GM12878 (cell line): Measurements from ENCODE around the gene PDIK1L. TPM values are rescaled to one million over a fixed set of nuclear protein-coding genes. Genes with fewer than 3 reads are reported as not detected.

ENCODE experiments used
- ATAC-seq: fragments of 200-7000 bp; cut with Tn5 transposase; 3 replicates; pipeline ENCODE4 v1.9.1; 2020; ENCODE audit warnings: mild to moderate bottlenecking, moderate library complexity
- BruUV-seq: library from RNA; stranded (reverse); fragments of 400-500 nt; replicated peaks from 2 replicates; lab custom pipeline; 2021; lab: Mats Ljungman, UMichigan
- CTCF ChIA-PET: fragments of 300-600 bp; sonication (Branson Sonifier 250); formaldehyde crosslinking; extraction: SDS; loops from one replicate; lab custom pipeline; 2021; ENCODE audit warnings: inconsistent platforms; lab: Yijun Ruan, JAX
- POLR2A ChIA-PET: fragments of 350-600 bp; formaldehyde crosslinking; extraction: SDS; loops from one replicate; lab custom pipeline; 2021; ENCODE audit warnings: inconsistent platforms; lab: Charles Lee
- RAD21 ChIA-PET: fragments of 300-600 bp; sonication (Branson Sonifier 250); formaldehyde crosslinking; loops from one replicate; lab custom pipeline; 2023; ENCODE audit warnings: antibody characterized with exemption; ENCODE audit not compliant: unreplicated experiment; lab: Charles Lee
- SMC1A ChIA-PET: fragments of 300-600 bp; sonication (Branson Sonifier 250); formaldehyde crosslinking; loops from one replicate; lab custom pipeline; 2023; ENCODE audit not compliant: unreplicated experiment, uncharacterized antibody; lab: Charles Lee
- DNase-seq: peaks from one replicate; pipeline ENCODE4 v3.0.0-alpha.2; 2011; ENCODE audit warnings: low read depth, low spot score
- FAIRE-seq: peaks from 3 replicates; lab custom pipeline; 2011; peaks lifted over from hg19 to GRCh38; lab: Jason Lieb, UNC
- H2AFZ ChIP-seq: 2 replicates; pipeline ENCODE4 v1.6.0; 2011; ENCODE audit warnings: low read depth, low read length, control low read depth; ENCODE audit not compliant: control insufficient read depth
- H3K27ac ChIP-seq: 2 replicates; pipeline ENCODE4 v1.5.1; 2011; ENCODE audit warnings: control low read depth; ENCODE audit not compliant: control insufficient read depth, insufficient read depth
- H3K27me3 ChIP-seq, 2 experiments: replicated peaks in 1 of 2; 2 replicates each; pipeline versions ENCODE4 v1.6.0 to v1.6.1; 2011; ENCODE audit warnings: low read length in 1 of 2; ENCODE audit not compliant: control insufficient read depth in 2 of 2, insufficient read depth in 2 of 2
- H3K36me3 ChIP-seq, 2 experiments: 2 replicates each; pipeline ENCODE4 v1.5.1; 2011; ENCODE audit warnings: low read length in 1 of 2; ENCODE audit not compliant: control insufficient read depth in 2 of 2, insufficient read depth in 2 of 2
- H3K4me1 ChIP-seq: 2 replicates; pipeline ENCODE4 v1.6.1; 2011; ENCODE audit warnings: mild to moderate bottlenecking, low read length, moderate library complexity, mixed read lengths; ENCODE audit not compliant: control insufficient read depth, insufficient read depth
- H3K4me2 ChIP-seq: 2 replicates; pipeline ENCODE4 v1.6.0; 2011; ENCODE audit warnings: control low read depth; ENCODE audit not compliant: control insufficient read depth, insufficient read depth
- H3K4me3 ChIP-seq: fragments of 200-600 bp; sonication (generic); 2 replicates; pipeline ENCODE4 v1.5.1; 2016
- H3K79me2 ChIP-seq: 2 replicates; pipeline ENCODE4 v1.6.0; 2011; ENCODE audit warnings: low read length; ENCODE audit not compliant: control insufficient read depth, insufficient read depth
- H3K9ac ChIP-seq: 2 replicates; pipeline ENCODE4 v1.8.0; 2011; ENCODE audit warnings: low read length, control low read depth, mixed read lengths; ENCODE audit not compliant: control insufficient read depth, insufficient read depth
- H3K9me3 ChIP-seq: replicated peaks from 3 replicates; pipeline ENCODE4 v1.5.1; 2011; ENCODE audit warnings: mild to moderate bottlenecking, low read length; ENCODE audit not compliant: control insufficient read depth, insufficient read depth
- H4K20me1 ChIP-seq: 2 replicates; pipeline ENCODE4 v1.6.0; 2011; ENCODE audit not compliant: control insufficient read depth, insufficient read depth
- ETV6 ChIP-seq, 2 experiments: fragments of 450-650 bp in 1 of 2; IDR thresholded peaks in 1 of 2; conservative IDR thresholded peaks in 1 of 2; 2 replicates each; pipeline ENCODE4 v1.6.1; 2014; ENCODE audit warnings: antibody characterized with exemption in 1 of 2, borderline replicate concordance in 1 of 2, low read depth in 1 of 2, mild to moderate bottlenecking in 1 of 2, moderate library complexity in 1 of 2
- FOS ChIP-seq: IDR thresholded peaks from 3 replicates; pipeline ENCODE4 v1.6.1; 2011; ENCODE audit warnings: borderline replicate concordance; ENCODE audit not compliant: insufficient read length; ENCODE audit errors: extremely low read depth
- IKZF2 ChIP-seq, 2 experiments: fragments of 450-650 bp; IDR thresholded peaks; 2 replicates each; pipeline ENCODE4 v1.6.1; 2017; ENCODE audit warnings: mild to moderate bottlenecking in 2 of 2, moderate library complexity in 2 of 2
- KAT2A ChIP-seq: conservative IDR thresholded peaks from 2 replicates; pipeline ENCODE4 v1.6.1; 2011; ENCODE audit warnings: low read depth, low read length; ENCODE audit not compliant: control insufficient read depth
- PBX3 ChIP-seq: IDR thresholded peaks from 2 replicates; pipeline ENCODE4 v1.6.1; 2011; ENCODE audit warnings: mild to moderate bottlenecking, low read depth, low read length, moderate library complexity; ENCODE audit not compliant: insufficient replicate concordance
- PML ChIP-seq: IDR thresholded peaks from 2 replicates; pipeline ENCODE4 v1.6.1; 2012; ENCODE audit warnings: low read length, inconsistent platforms
- SKIL ChIP-seq: fragments of 450-650 bp; IDR thresholded peaks from 2 replicates; pipeline ENCODE4 v1.6.1; 2017; ENCODE audit warnings: mild to moderate bottlenecking, low read depth, inconsistent platforms; ENCODE audit not compliant: poor library complexity, severe bottlenecking
- SUPT20H ChIP-seq: IDR thresholded peaks from 2 replicates; pipeline ENCODE4 v1.6.1; 2011; ENCODE audit warnings: low read depth, mild to moderate bottlenecking, low read length, moderate library complexity, borderline replicate concordance; ENCODE audit not compliant: control insufficient read depth
- ZBED1 ChIP-seq: IDR thresholded peaks from 2 replicates; pipeline ENCODE4 v1.6.1; 2016; ENCODE audit warnings: borderline replicate concordance
- WGBS: methylation state at CpG from one replicate; pipeline ENCODE4 v1.1.6; 2016; ENCODE audit warnings: low lambda C conversion rate; ENCODE audit not compliant: insufficient replicate concordance, insufficient coverage; ENCODE audit errors: missing lambda C conversion rate; 5-methylcytosine and 5-hydroxymethylcytosine counted together
- in situ Hi-C: fragments of 300-500 bp; cut with MboI; formaldehyde crosslinking; loops from 9 replicates; pipeline ENCODE4 v1.14.3; 2018; ENCODE audit warnings: mixed read lengths
- intact Hi-C: fragments of 100-400 bp; cut with micrococcal nuclease; formaldehyde crosslinking; loops from one replicate; pipeline ENCODE4 v1.14.2; 2022; ENCODE audit not compliant: unreplicated experiment
- polyA plus RNA-seq, 11 experiments: library from polyadenylated mRNA; depleted of rRNA in 4 of 11; unstranded in 6 of 11; stranded (reverse) in 5 of 11; fragments of >200 nt; fragmentation: Nextera tagmentation in 4 of 11; fragmentation: Illumina TruSeq in 1 of 11; extraction: Ambion mirVana in 4 of 11; extraction: Trizol in 1 of 11; gene quantifications; 1 replicate in 1 of 11; 2 replicates in 10 of 11; pipeline versions ENCODE4 v1.2.1 to v1.2.3, GENCODE V29; 2011 to 2016; ENCODE audit warnings: inconsistent platforms in 2 of 11, missing spikeins in 2 of 11, low read depth in 1 of 11
- total RNA-seq, 4 experiments: library from RNA; depleted of rRNA in 3 of 4; stranded (reverse); fragments of >200 nt in 3 of 4; fragmentation: Illumina TruSeq in 1 of 4; extraction: Trizol in 1 of 4; gene quantifications; 2 replicates each; pipeline versions ENCODE4 v1.2.1 to v1.2.3, GENCODE V29; 2013 to 2021
- TF ChIP-seq, protein P1 (sequence below): fragments of 450-650 bp; IDR thresholded peaks from 2 replicates; pipeline ENCODE4 v1.6.1; 2017; ENCODE audit warnings: low read depth, mild to moderate bottlenecking, moderate library complexity
- TF ChIP-seq, protein P2 (sequence below): IDR thresholded peaks from 2 replicates; pipeline ENCODE4 v1.6.1; 2012; ENCODE audit warnings: mild to moderate bottlenecking, low read depth, low read length

Gene PDIK1L
- total and polyA plus RNA-seq, 10 of the 15 experiments (the other 5 are each of a cell fraction or from before 2014, with no cell fraction given): 4.0 to 15.9 (median 10.5) TPM

GRCh38 chr1:26079960-26080814 lies 31.4 kb upstream of the PDIK1L start:
- Histone ChIP-seq H3K4me2 (no peak overlapping the region), H3K27ac (no peak overlapping the region), H3K4me3 (no peak overlapping the region), H2AFZ (no peak overlapping the region), H3K79me2 (no peaks in the 10 kb centered on the region), H3K36me3 (no peaks in the 10 kb centered on the region), H3K27me3 (no peaks in the 10 kb centered on the region; a peak in 3 of 4 replicates), H3K9ac (no peak overlapping the region), H3K9me3 (no peaks in the 10 kb centered on the region), H4K20me1 (no peaks in the 10 kb centered on the region), H3K4me1 (no peaks in the 10 kb centered on the region)
- FAIRE-seq (no peak), DNase-seq (no peak), ATAC-seq (no peak)
- ChIA-PET CTCF (interaction anchor here (1.5 kb wide), 1 partner anchor 44 kb away, joined by 3 read pairs; no protein-coding TSS in a partner anchor), SMC1A (no interaction called here), RAD21 (no interaction called here), POLR2A (no interaction called here)
- WGBS: 34% methylated on average over 9 of the region's 9 CpGs
- intact Hi-C loops: no loop called here
- in situ Hi-C loops: no loop called here
- no TSS peak for BruUV-seq
- TF ChIP-seq PBX3: no peak
- TF ChIP-seq FOS: no peak
- no peak for TF ChIP-seq PML
- TF ChIP-seq KAT2A: no peak
- TF ChIP-seq, protein P1, sequence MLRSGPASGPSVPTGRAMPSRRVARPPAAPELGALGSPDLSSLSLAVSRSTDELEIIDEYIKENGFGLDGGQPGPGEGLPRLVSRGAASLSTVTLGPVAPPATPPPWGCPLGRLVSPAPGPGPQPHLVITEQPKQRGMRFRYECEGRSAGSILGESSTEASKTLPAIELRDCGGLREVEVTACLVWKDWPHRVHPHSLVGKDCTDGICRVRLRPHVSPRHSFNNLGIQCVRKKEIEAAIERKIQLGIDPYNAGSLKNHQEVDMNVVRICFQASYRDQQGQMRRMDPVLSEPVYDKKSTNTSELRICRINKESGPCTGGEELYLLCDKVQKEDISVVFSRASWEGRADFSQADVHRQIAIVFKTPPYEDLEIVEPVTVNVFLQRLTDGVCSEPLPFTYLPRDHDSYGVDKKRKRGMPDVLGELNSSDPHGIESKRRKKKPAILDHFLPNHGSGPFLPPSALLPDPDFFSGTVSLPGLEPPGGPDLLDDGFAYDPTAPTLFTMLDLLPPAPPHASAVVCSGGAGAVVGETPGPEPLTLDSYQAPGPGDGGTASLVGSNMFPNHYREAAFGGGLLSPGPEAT: no peak
- no peak for TF ChIP-seq SKIL
- TF ChIP-seq IKZF2 (IDR thresholded peaks at IDR 0.05): no peak
- TF ChIP-seq ETV6 (conservative IDR thresholded peaks at IDR 0.05 in 1 of 2, IDR thresholded peaks at IDR 0.05 in 1 of 2; ENCODE audit: borderline replicate concordance in 1 of 2, low read depth in 1 of 2): no peak
- TF ChIP-seq SUPT20H: no peak
- TF ChIP-seq, protein P2, sequence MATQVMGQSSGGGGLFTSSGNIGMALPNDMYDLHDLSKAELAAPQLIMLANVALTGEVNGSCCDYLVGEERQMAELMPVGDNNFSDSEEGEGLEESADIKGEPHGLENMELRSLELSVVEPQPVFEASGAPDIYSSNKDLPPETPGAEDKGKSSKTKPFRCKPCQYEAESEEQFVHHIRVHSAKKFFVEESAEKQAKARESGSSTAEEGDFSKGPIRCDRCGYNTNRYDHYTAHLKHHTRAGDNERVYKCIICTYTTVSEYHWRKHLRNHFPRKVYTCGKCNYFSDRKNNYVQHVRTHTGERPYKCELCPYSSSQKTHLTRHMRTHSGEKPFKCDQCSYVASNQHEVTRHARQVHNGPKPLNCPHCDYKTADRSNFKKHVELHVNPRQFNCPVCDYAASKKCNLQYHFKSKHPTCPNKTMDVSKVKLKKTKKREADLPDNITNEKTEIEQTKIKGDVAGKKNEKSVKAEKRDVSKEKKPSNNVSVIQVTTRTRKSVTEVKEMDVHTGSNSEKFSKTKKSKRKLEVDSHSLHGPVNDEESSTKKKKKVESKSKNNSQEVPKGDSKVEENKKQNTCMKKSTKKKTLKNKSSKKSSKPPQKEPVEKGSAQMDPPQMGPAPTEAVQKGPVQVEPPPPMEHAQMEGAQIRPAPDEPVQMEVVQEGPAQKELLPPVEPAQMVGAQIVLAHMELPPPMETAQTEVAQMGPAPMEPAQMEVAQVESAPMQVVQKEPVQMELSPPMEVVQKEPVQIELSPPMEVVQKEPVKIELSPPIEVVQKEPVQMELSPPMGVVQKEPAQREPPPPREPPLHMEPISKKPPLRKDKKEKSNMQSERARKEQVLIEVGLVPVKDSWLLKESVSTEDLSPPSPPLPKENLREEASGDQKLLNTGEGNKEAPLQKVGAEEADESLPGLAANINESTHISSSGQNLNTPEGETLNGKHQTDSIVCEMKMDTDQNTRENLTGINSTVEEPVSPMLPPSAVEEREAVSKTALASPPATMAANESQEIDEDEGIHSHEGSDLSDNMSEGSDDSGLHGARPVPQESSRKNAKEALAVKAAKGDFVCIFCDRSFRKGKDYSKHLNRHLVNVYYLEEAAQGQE: no peak
- no peak for TF ChIP-seq ZBED1
